Thyroid gland (tissue), 4 donors: Measurements from ENCODE around the gene AKAP7. TPM values are rescaled to one million over a fixed set of nuclear protein-coding genes. Genes with fewer than 3 reads are reported as not detected.

Source experiments
- DNase-seq, 2 donors: peaks; one replicate each; pipeline ENCODE4 v3.0.0-alpha.2; 2019
- H3K27ac ChIP-seq, 3 donors: fragments of 200-600 bp; sonication (generic); 1 replicate in 2 of 3; 2 replicates in 1 of 3; pipeline ENCODE4 v1.5.1; 2016 to 2019; ENCODE audit warnings: mild to moderate bottlenecking in 1 of 3, moderate library complexity in 1 of 3
- H3K27me3 ChIP-seq: fragments of 200-600 bp; sonication (generic); one replicate; pipeline ENCODE4 v1.5.1; 2019
- H3K36me3 ChIP-seq, 2 donors: fragments of 200-600 bp; sonication (generic); one replicate each; pipeline ENCODE4 v1.5.1; 2016 to 2019
- H3K4me1 ChIP-seq, 2 donors: fragments of 200-600 bp; sonication (generic); one replicate each; pipeline ENCODE4 v1.5.1; 2017 to 2019
- H3K4me3 ChIP-seq, 3 donors: fragments of 200-600 bp; sonication (generic); replicated peaks in 1 of 3; 1 replicate in 2 of 3; 2 replicates in 1 of 3; pipeline ENCODE4 v1.5.1; 2016; ENCODE audit warnings: mild to moderate bottlenecking in 1 of 3
- H3K9me3 ChIP-seq: fragments of 200-600 bp; sonication (generic); one replicate; pipeline ENCODE4 v1.5.1; 2017
- CTCF ChIP-seq, 6 experiments: fragments of 200-600 bp in 3 of 6; fragments of 450-650 bp in 3 of 6; sonication (generic) in 3 of 6; IDR thresholded peaks; one replicate each; pipeline ENCODE4 v1.5.1; 2016 to 2019; ENCODE audit warnings: antibody characterized with exemption in 6 of 6, mild to moderate bottlenecking in 2 of 6, inconsistent platforms in 1 of 6, moderate library complexity in 1 of 6
- POLR2A ChIP-seq, 2 donors: fragments of 450-650 bp; IDR thresholded peaks; one replicate each; pipeline ENCODE4 v1.6.1; 2017; ENCODE audit warnings: antibody characterized with exemption in 2 of 2, mild to moderate bottlenecking in 2 of 2, moderate library complexity in 1 of 2
- WGBS, 2 donors: methylation state at CpG; one replicate each; pipeline ENCODE4 v1.1.5; 2017; 5-methylcytosine and 5-hydroxymethylcytosine counted together
- intact Hi-C: fragments of 100-400 bp; cut with DNase I; formaldehyde crosslinking; loops from one replicate; pipeline ENCODE4 v1.15.1; 2023
- total RNA-seq, 4 donors: library from RNA; depleted of rRNA; stranded (reverse); fragments of >200 nt; gene quantifications; one replicate each; pipeline ENCODE4 v1.2.3, GENCODE V29; 2016

The AKAP7 gene
- total RNA-seq, 4 donors from 2014 or later = 11.7 to 19.1 (median 12.4) TPM

- no peak for DNase-seq
- intact Hi-C loops = no loop called here
- Histone ChIP-seq H3K4me3 (no peak overlapping the region), H3K36me3 (no peaks in the 10 kb centered on the region), H3K27me3 (no peaks in the 10 kb centered on the region), H3K4me1 (no peaks in the 10 kb centered on the region), H3K27ac (no peak overlapping the region), H3K9me3 (no peaks in the 10 kb centered on the region)
- no peak for TF ChIP-seq CTCF (IDR thresholded peaks at IDR 0.05)
- no peak for TF ChIP-seq POLR2A (IDR thresholded peaks at IDR 0.05)
- 98 to 100% methylated on average over 1 of the region's 1 CpG for WGBS, 2 donors
These were observed 142.3 kb downstream of the AKAP7 start for GRCh38 chr6:131277591-131277990.

GRCh38 chr6:131281471-131282270 lies 146.4 kb downstream of the AKAP7 start:
- Histone ChIP-seq H3K4me3 (no peak overlapping the region), H3K27ac (no peak overlapping the region), H3K27me3 (no peaks in the 10 kb centered on the region), H3K4me1 (no peaks in the 10 kb centered on the region), H3K36me3 (no peaks in the 10 kb centered on the region), H3K9me3 (no peaks in the 10 kb centered on the region)
- 48 to 50% methylated on average over 16 of the region's 16 CpGs for WGBS, 2 donors
- intact Hi-C loops = no loop called here
- TF ChIP-seq CTCF (IDR thresholded peaks at IDR 0.05) (no peak), POLR2A (IDR thresholded peaks at IDR 0.05) (no peak)
- peak; percentile 11 to 22 for DNase-seq

- Histone ChIP-seq H3K9me3 (no peaks in the 10 kb centered on the region), H3K36me3 (no peaks in the 10 kb centered on the region), H3K4me1 (no peaks in the 10 kb centered on the region), H3K27ac (no peak overlapping the region), H3K27me3 (no peaks in the 10 kb centered on the region), H3K4me3 (no peak overlapping the region)
- WGBS, 2 donors = 95% methylated on average over 5 of the region's 5 CpGs
- intact Hi-C loops = no loop called here
- no peak for DNase-seq
- TF ChIP-seq CTCF (IDR thresholded peaks at IDR 0.05) = no peak
- TF ChIP-seq POLR2A (IDR thresholded peaks at IDR 0.05) = no peak
These were observed 147.1 kb downstream of the AKAP7 start for GRCh38 chr6:131282365-131282764.

- 91 to 92% methylated on average over 7 of the region's 7 CpGs for WGBS, 2 donors
- H3K27ac ChIP-seq = no peak overlapping the region
- H3K4me3 ChIP-seq = no peak overlapping the region
- no peak for TF ChIP-seq CTCF (IDR thresholded peaks at IDR 0.05)
- no peak for TF ChIP-seq POLR2A (IDR thresholded peaks at IDR 0.05)
- no peaks in the 10 kb centered on the region for H3K36me3 ChIP-seq
- DNase-seq = no peak
- H3K27me3 ChIP-seq = no peaks in the 10 kb centered on the region
- no peaks in the 10 kb centered on the region for H3K9me3 ChIP-seq
- intact Hi-C loops = no loop called here
- no peaks in the 10 kb centered on the region for H3K4me1 ChIP-seq
These were observed 148.4 kb downstream of the AKAP7 start for GRCh38 chr6:131283466-131284175.

- Histone ChIP-seq H3K4me1 (no peaks in the 10 kb centered on the region), H3K27me3 (no peaks in the 10 kb centered on the region), H3K36me3 (no peaks in the 10 kb centered on the region), H3K9me3 (no peaks in the 10 kb centered on the region), H3K27ac (no peak overlapping the region), H3K4me3 (no peak overlapping the region)
- WGBS, 2 donors = 87 to 88% methylated on average over 1 of the region's 1 CpG
- TF ChIP-seq CTCF (IDR thresholded peaks at IDR 0.05) (no peak), POLR2A (IDR thresholded peaks at IDR 0.05) (no peak)
- DNase-seq = no peak
- intact Hi-C loops = no loop called here
These were observed 150.3 kb downstream of the AKAP7 start for GRCh38 chr6:131285548-131285947.
